T47D (cell line): ENCODE results near the gene ARMC3.
A peak's percentile ranks its signal among the peaks of the same experiment; 100 is the strongest.
"Not testable (repeated sequence)": the region's sequence is repeated elsewhere in the genome, so short reads cannot be mapped to it uniquely, and the experiment has no call there.

Experiments
- DNase-seq, 2 experiments: peaks; one replicate each; pipeline versions ENCODE4 v3.0.0 to v3.0.0-alpha.2; 2011 to 2012; ENCODE audit warnings: low read depth in 1 of 2, low spot score in 1 of 2
- JUND ChIP-seq: IDR thresholded peaks from 2 replicates; pipeline ENCODE4 v1.6.1; 2012; ENCODE audit warnings: low read depth
- in situ Hi-C: cut with HindIII; loops from 2 replicates; pipeline ENCODE4 v1.10.0; 2016; ENCODE audit warnings: low sequenced_read_pairs, low pct_unique_long_range_greater_than_20kb

The ARMC3 gene

GRCh38 chr10:22927661-22928403 is at the start of gene ARMC3:
Gene ARMC3, plus strand, starts transcription at chr10:22928053. Its CDS starts 3,944 bp downstream, at chr10:22931997.
- TF ChIP-seq JUND, result no peak
- in situ Hi-C loops, result no loop called here
- DNase-seq, result peak; percentile 9 to 69

GRCh38 chr10:22891797-22892196 is 36.1 kb upstream of the ARMC3 start:
- no peak for TF ChIP-seq JUND
- in situ Hi-C loops, result no loop called here
- DNase-seq, result no peak

GRCh38 chr10:22893781-22894180 is 34.1 kb upstream of the ARMC3 start:
- TF ChIP-seq JUND, result no peak

GRCh38 chr10:22894714-22895113 is 33.1 kb upstream of the ARMC3 start:
- in situ Hi-C loops, result no loop called here

More at GRCh38 chr10:22893781-22894180, 34.1 kb upstream of the ARMC3 start:
- in situ Hi-C loops, result no loop called here
- DNase-seq, result no peak

GRCh38 chr10:22895252-22895651 is 32.6 kb upstream of the ARMC3 start:
- no peak for TF ChIP-seq JUND
- in situ Hi-C loops, result no loop called here
- DNase-seq, result no peak

More at GRCh38 chr10:22894714-22895113, 33.1 kb upstream of the ARMC3 start:
- TF ChIP-seq JUND, result no peak
- no peak for DNase-seq

- in situ Hi-C loops, result no loop called here
- no peak for TF ChIP-seq JUND
- no peak for DNase-seq
These were observed 30.5 kb upstream of the ARMC3 start for GRCh38 chr10:22897371-22897770.

- in situ Hi-C loops, result no loop called here
- TF ChIP-seq JUND, result no peak
- DNase-seq, result no peak
These were observed 28.5 kb upstream of the ARMC3 start for GRCh38 chr10:22899307-22899706.

GRCh38 chr10:22899775-22900174 is 28.1 kb upstream of the ARMC3 start:
- no peak for DNase-seq
- in situ Hi-C loops, result no loop called here
- no peak for TF ChIP-seq JUND

GRCh38 chr10:22900841-22901601 is 26.8 kb upstream of the ARMC3 start:
- no peak for DNase-seq
- TF ChIP-seq JUND, result no peak
- in situ Hi-C loops, result no loop called here

- in situ Hi-C loops, DNase-seq: not testable (repeated sequence)
These were observed 25.7 kb upstream of the ARMC3 start for GRCh38 chr10:22902147-22902546.

- in situ Hi-C loops, result no loop called here
- no peak for TF ChIP-seq JUND
- no peak for DNase-seq
These were observed 24.2 kb upstream of the ARMC3 start for GRCh38 chr10:22903694-22904093.

GRCh38 chr10:22906767-22907166 is 21.1 kb upstream of the ARMC3 start:
- no peak for TF ChIP-seq JUND
- in situ Hi-C loops, result no loop called here
- DNase-seq, result no peak

GRCh38 chr10:22908837-22909236 is 19.0 kb upstream of the ARMC3 start:
- in situ Hi-C loops, result no loop called here
- TF ChIP-seq JUND, result no peak
- no peak for DNase-seq

GRCh38 chr10:22909673-22910072 is 18.2 kb upstream of the ARMC3 start:
- in situ Hi-C loops, result not testable (repeated sequence)

More at GRCh38 chr10:22909673-22910072, 18.2 kb upstream of the ARMC3 start:
- DNase-seq, result not testable (repeated sequence)
